Astrocyte (in vitro differentiated cells and primary cell): ENCODE measurements around the gene ELMO2.

Source experiments
- EZH2 ChIP-seq: IDR thresholded peaks from 2 replicates; pipeline ENCODE4 v1.6.1; 2012; ENCODE audit warnings: mild to moderate bottlenecking, low read length, inconsistent platforms; ENCODE audit not compliant: insufficient read depth
- TF ChIP-seq, protein P1 (sequence below): IDR thresholded peaks from 2 replicates; pipeline ENCODE4 v1.5.1; 2011; ENCODE audit warnings: low read depth, mild to moderate bottlenecking, inconsistent platforms, low read length, moderate library complexity; ENCODE audit not compliant: insufficient read depth

DNA sequence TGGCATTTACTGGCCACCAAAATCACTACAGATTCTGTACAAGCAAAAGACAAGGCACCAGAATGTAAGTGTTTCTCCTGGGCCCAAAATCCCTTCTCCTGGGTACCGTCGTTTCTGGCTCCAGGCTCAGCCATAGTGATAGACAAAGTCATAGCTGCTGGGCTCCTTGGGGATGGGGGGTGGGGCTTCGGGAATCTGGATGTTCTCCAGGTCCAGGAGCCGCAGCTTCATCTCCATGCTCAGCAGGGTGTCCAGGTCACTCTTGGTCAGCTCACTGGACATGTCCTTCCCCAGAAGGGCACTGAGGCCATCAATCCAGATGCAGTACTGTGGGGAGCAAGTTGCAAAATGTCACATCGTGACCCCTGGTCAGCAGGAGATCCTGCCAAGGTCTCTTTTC lies 39.2 kb downstream of the ELMO2 start:
- TF ChIP-seq, protein P1, sequence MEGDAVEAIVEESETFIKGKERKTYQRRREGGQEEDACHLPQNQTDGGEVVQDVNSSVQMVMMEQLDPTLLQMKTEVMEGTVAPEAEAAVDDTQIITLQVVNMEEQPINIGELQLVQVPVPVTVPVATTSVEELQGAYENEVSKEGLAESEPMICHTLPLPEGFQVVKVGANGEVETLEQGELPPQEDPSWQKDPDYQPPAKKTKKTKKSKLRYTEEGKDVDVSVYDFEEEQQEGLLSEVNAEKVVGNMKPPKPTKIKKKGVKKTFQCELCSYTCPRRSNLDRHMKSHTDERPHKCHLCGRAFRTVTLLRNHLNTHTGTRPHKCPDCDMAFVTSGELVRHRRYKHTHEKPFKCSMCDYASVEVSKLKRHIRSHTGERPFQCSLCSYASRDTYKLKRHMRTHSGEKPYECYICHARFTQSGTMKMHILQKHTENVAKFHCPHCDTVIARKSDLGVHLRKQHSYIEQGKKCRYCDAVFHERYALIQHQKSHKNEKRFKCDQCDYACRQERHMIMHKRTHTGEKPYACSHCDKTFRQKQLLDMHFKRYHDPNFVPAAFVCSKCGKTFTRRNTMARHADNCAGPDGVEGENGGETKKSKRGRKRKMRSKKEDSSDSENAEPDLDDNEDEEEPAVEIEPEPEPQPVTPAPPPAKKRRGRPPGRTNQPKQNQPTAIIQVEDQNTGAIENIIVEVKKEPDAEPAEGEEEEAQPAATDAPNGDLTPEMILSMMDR = no peak
- TF ChIP-seq EZH2 = no peak
